H1 (cell line): Measurements from ENCODE around the gene MYH7B. TPM values are rescaled to one million over a fixed set of nuclear protein-coding genes. Genes with fewer than 3 reads are reported as not detected.
A peak's percentile ranks its signal among the peaks of the same experiment; 100 is the strongest.

Source experiments
- ASH2L ChIP-seq: fragments of 200-600, 300-600 bp; sonication (generic); IDR thresholded peaks from one replicate; pipeline ENCODE4 v1.7.1; 2017; ENCODE audit warnings: low read length
- CHD1 ChIP-seq: IDR thresholded peaks from 2 replicates; pipeline ENCODE4 v1.6.1; 2012; ENCODE audit warnings: low read depth, low read length, improper control_type of control experiment
- HDAC6 ChIP-seq: IDR thresholded peaks from one replicate; pipeline ENCODE4 v1.7.1; 2012; ENCODE audit warnings: low read depth, mild to moderate bottlenecking, inconsistent platforms, low read length, moderate library complexity
- NRF1 ChIP-seq: IDR thresholded peaks from 2 replicates; pipeline ENCODE4 v1.6.1; 2011; ENCODE audit warnings: mild to moderate bottlenecking, low read depth, low read length, improper control_type of control experiment
- POLR2A ChIP-seq, 2 experiments: IDR thresholded peaks; 1 replicate in 1 of 2; 2 replicates in 1 of 2; pipeline ENCODE4 v1.6.1; 2011; ENCODE audit warnings: low read depth in 2 of 2, low read length in 2 of 2, mild to moderate bottlenecking in 2 of 2; ENCODE audit errors: control extremely low read depth in 1 of 2
- SAP30 ChIP-seq: fragments of 300-600 bp; sonication (generic); IDR thresholded peaks from 2 replicates; pipeline ENCODE4 v1.7.1; 2012; ENCODE audit warnings: low read length, moderate library complexity, mild to moderate bottlenecking, inconsistent platforms; ENCODE audit not compliant: insufficient read depth, insufficient replicate concordance
- polyA plus RNA-seq, 7 experiments: library from polyadenylated mRNA; depleted of rRNA in 3 of 7; stranded (reverse) in 5 of 7; unstranded in 2 of 7; fragments of >200 nt in 5 of 7; fragments of 200-250 nt in 2 of 7; gene quantifications; 1 replicate in 5 of 7; 2 replicates in 1 of 7; 4 replicates in 1 of 7; pipeline versions ENCODE4 v1.2.1 to v1.2.3, GENCODE V29; 2011 to 2013; ENCODE audit warnings: missing spikeins in 2 of 7, mixed read lengths in 2 of 7
- total RNA-seq: library from RNA; stranded (reverse); fragmentation: NEBNext Ultra II Directional; extraction: Animal tissue kit (Norgen Biotek cat#: 25700); gene quantifications from 2 replicates; pipeline ENCODE4 v1.2.1, GENCODE V29; 2021
- TF ChIP-seq, protein P1 (sequence below): IDR thresholded peaks from 2 replicates; pipeline ENCODE4 v1.6.1; 2012; ENCODE audit warnings: inconsistent platforms

Gene MYH7B
- total and polyA plus RNA-seq, 2 of the 8 experiments (the other 6 are each of a cell fraction or from before 2014, with no cell fraction given), result 0.15 to 0.30 TPM

DNA sequence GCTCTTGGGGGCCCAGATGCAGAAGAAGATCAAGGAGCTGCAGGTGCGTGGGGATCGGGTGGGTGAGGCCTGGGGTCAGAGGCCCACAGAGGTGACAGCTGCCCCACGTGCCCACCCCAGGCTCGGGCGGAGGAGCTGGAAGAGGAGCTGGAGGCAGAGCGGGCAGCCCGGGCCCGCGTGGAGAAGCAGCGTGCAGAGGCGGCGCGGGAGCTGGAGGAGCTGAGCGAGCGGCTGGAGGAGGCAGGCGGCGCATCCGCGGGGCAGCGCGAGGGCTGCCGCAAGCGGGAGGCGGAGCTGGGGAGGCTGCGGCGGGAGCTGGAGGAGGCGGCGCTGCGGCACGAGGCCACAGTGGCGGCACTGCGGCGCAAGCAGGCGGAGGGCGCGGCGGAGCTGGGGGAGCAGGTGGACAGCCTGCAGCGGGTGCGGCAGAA is 41.5 kb downstream of the MYH7B start (continued):
- TF ChIP-seq HDAC6 (no peak), CHD1 (no peak), SAP30 (no peak), NRF1 (no peak), ASH2L (no peak), POLR2A (IDR thresholded peaks at IDR 0.05; ENCODE audit: control extremely low read depth in 1 of 2, low read depth in 2 of 2, low read length in 2 of 2) (no peak)
- TF ChIP-seq, protein P1, sequence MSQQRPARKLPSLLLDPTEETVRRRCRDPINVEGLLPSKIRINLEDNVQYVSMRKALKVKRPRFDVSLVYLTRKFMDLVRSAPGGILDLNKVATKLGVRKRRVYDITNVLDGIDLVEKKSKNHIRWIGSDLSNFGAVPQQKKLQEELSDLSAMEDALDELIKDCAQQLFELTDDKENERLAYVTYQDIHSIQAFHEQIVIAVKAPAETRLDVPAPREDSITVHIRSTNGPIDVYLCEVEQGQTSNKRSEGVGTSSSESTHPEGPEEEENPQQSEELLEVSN, result peak; percentile 67
